SK-N-SH treated with all-trans-retinoic acid at 6 μM for 48 hours (cell line): ENCODE measurements around the gene SLC37A4.

Source experiments
- CREB5 ChIP-seq: fragments of 250-450 bp; sonication (Bioruptor Pico); IDR thresholded peaks from 2 replicates; pipeline ENCODE4 v1.5.1; 2020; ENCODE audit warnings: low read depth, mild to moderate bottlenecking, moderate library complexity
- CSDC2 ChIP-seq: fragments of 250-450 bp; sonication (Bioruptor Pico); IDR thresholded peaks from 2 replicates; pipeline ENCODE4 v1.5.0; 2020; ENCODE audit warnings: mild to moderate bottlenecking, moderate library complexity
- ZFP30 ChIP-seq: fragments of 450-650 bp; formaldehyde crosslinking; IDR thresholded peaks from 2 replicates; pipeline ENCODE4 v1.5.0; 2022; ENCODE audit warnings: mild to moderate bottlenecking, moderate library complexity

GRCh38 chr11:119011476-119012053, 19.1 kb downstream of the SLC37A4 start:
- TF ChIP-seq CSDC2 (CRISPR knock-in tag) (no peak), ZFP30 (no peak), CREB5 (CRISPR knock-in tag) (no peak)
